Endothelial cell of umbilical vein (primary cell): ENCODE measurements around the gene MYO5B. TPM values are rescaled to one million over a fixed set of nuclear protein-coding genes. Genes with fewer than 3 reads are reported as not detected.
"Not testable (repeated sequence)": the region's sequence is repeated elsewhere in the genome, so short reads cannot be mapped to it uniquely, and the experiment has no call there.

ENCODE experiments used
- Bru-seq: library from RNA; stranded (reverse); fragments of 400-500 nt; gene quantifications from one replicate; lab custom pipeline; 2021; lab: Mats Ljungman, UMichigan
- BruChase-seq, 2 experiments: library from RNA; stranded (reverse); fragments of 400-500 nt; gene quantifications; one replicate each; lab custom pipeline; 2021; lab: Mats Ljungman, UMichigan
- BruUV-seq: library from RNA; stranded (reverse); fragments of 400-500 nt; replicated peaks from 2 replicates; lab custom pipeline; 2021; lab: Mats Ljungman, UMichigan
- CTCF ChIA-PET: fragments of 300-600, 350-600 bp; sonication (Branson Sonifier 250); formaldehyde crosslinking; loops from one replicate; lab custom pipeline; 2021; ENCODE audit warnings: antibody characterized with exemption, inconsistent platforms; lab: Charles Lee
- POLR2A ChIA-PET: fragments of 300-600, 350-600 bp; sonication (Branson Sonifier 250); formaldehyde crosslinking; loops from one replicate; lab custom pipeline; 2021; ENCODE audit warnings: antibody characterized with exemption, inconsistent platforms; lab: Charles Lee
- DNase-seq: peaks from one replicate; pipeline ENCODE4 v3.0.0-alpha.2; 2011; ENCODE audit warnings: low read depth, low spot score
- FAIRE-seq: peaks from 2 replicates; lab custom pipeline; 2011; peaks lifted over from hg19 to GRCh38; lab: Jason Lieb, UNC
- H2AFZ ChIP-seq: 2 replicates; pipeline ENCODE4 v1.6.0; 2012; ENCODE audit warnings: low read depth, low read length, control low read depth, inconsistent platforms
- H3K27ac ChIP-seq: 2 replicates; pipeline ENCODE4 v1.5.1; 2011; ENCODE audit warnings: low read depth, mild to moderate bottlenecking, control low read depth, low read length, moderate library complexity; ENCODE audit not compliant: insufficient read depth
- H3K27me3 ChIP-seq, 2 experiments: 2 replicates each; pipeline versions ENCODE4 v1.6.0 to v1.6.1; 2011; ENCODE audit warnings: low read length in 2 of 2, mixed read lengths in 1 of 2; ENCODE audit not compliant: control insufficient read depth in 2 of 2, insufficient read depth in 2 of 2
- H3K36me3 ChIP-seq, 2 experiments: 2 replicates in 1 of 2; 3 replicates in 1 of 2; pipeline ENCODE4 v1.5.1; 2011; ENCODE audit warnings: low read length in 2 of 2, mild to moderate bottlenecking in 1 of 2, moderate library complexity in 1 of 2; ENCODE audit not compliant: control insufficient read depth in 2 of 2, insufficient read depth in 2 of 2; ENCODE audit errors: extremely low read depth in 1 of 2
- H3K4me1 ChIP-seq: 3 replicates; pipeline ENCODE4 v1.5.1; 2011; ENCODE audit warnings: mild to moderate bottlenecking, low read length; ENCODE audit not compliant: control insufficient read depth, insufficient read depth; ENCODE audit errors: extremely low read depth
- H3K4me2 ChIP-seq: 2 replicates; pipeline ENCODE4 v1.6.1; 2011; ENCODE audit warnings: low read length, control low read depth, mixed read lengths; ENCODE audit not compliant: insufficient read depth
- H3K4me3 ChIP-seq, 3 experiments: fragments of 200-600 bp in 1 of 3; sonication (generic), shearing (Covaris generic) in 1 of 3; replicated peaks in 1 of 3; 2 replicates each; pipeline ENCODE4 v1.5.1; 2011 to 2016; ENCODE audit warnings: control low read depth in 3 of 3, low read length in 3 of 3, mild to moderate bottlenecking in 2 of 3, inconsistent platforms in 1 of 3, low read depth in 1 of 3, moderate library complexity in 1 of 3; ENCODE audit not compliant: insufficient read depth in 1 of 3
- H3K79me2 ChIP-seq: 2 replicates; pipeline ENCODE4 v1.6.0; 2012; ENCODE audit warnings: low read length, inconsistent platforms; ENCODE audit not compliant: control insufficient read depth, insufficient read depth
- H3K9ac ChIP-seq: replicated peaks from 2 replicates; pipeline ENCODE3; 2011; ENCODE audit warnings: low read length, control low read depth; ENCODE audit not compliant: insufficient read depth; ENCODE audit errors: extremely low read depth
- H3K9me1 ChIP-seq: replicated peaks from 3 replicates; pipeline ENCODE4 v1.6.0; 2011; ENCODE audit warnings: mild to moderate bottlenecking, low read length; ENCODE audit not compliant: control insufficient read depth, insufficient read depth; ENCODE audit errors: extremely low read depth
- H3K9me3 ChIP-seq: replicated peaks from 2 replicates; pipeline ENCODE4 v1.5.1; 2012; ENCODE audit warnings: low read length, inconsistent platforms; ENCODE audit not compliant: control insufficient read depth, insufficient read depth
- H4K20me1 ChIP-seq: replicated peaks from 2 replicates; pipeline ENCODE3; 2011; ENCODE audit warnings: mild to moderate bottlenecking, low read length; ENCODE audit not compliant: control insufficient read depth, insufficient read depth; ENCODE audit errors: extremely low read depth
- EZH2 ChIP-seq: IDR thresholded peaks from 2 replicates; pipeline ENCODE4 v1.6.1; 2012; ENCODE audit warnings: borderline replicate concordance, low read depth, mild to moderate bottlenecking, moderate library complexity, low read length, inconsistent platforms; ENCODE audit not compliant: severe bottlenecking
- MYC ChIP-seq: IDR thresholded peaks from one replicate; pipeline ENCODE4 v1.6.1; 2011; ENCODE audit warnings: mild to moderate bottlenecking, low read depth, low read length
- dilution Hi-C: fragments of 300-500 bp; cut with MboI; formaldehyde crosslinking; loops from one replicate; pipeline ENCODE4 v1.15.0; 2019; ENCODE audit warnings: low sequenced_read_pairs; ENCODE audit not compliant: extremely low pct_ligation_motif_present
- intact Hi-C: fragments of 100-400 bp; cut with micrococcal nuclease; formaldehyde crosslinking; loops from one replicate; pipeline ENCODE4 v1.10.0; 2022
- long read RNA-seq: library from polyadenylated mRNA; stranded (forward); transcript quantifications from one replicate; pipeline ENCODE4 v2.0.0, GENCODE V29; 2021
- polyA minus RNA-seq, 3 experiments: library from RNA; depleted of rRNA, polyadenylated mRNA; stranded (reverse); fragments of >200 nt; gene quantifications; 1 replicate in 1 of 3; 2 replicates in 2 of 3; pipeline ENCODE4 v1.2.3, GENCODE V29; 2011
- polyA plus RNA-seq, 4 experiments: library from polyadenylated mRNA; depleted of rRNA in 3 of 4; stranded (reverse) in 3 of 4; unstranded in 1 of 4; fragments of >200 nt; gene quantifications; 2 replicates each; pipeline versions ENCODE4 v1.2.1 to v1.2.3, GENCODE V29; 2011 to 2012; ENCODE audit warnings: missing spikeins in 1 of 4
- total RNA-seq: library from RNA; stranded (reverse); gene quantifications from 2 replicates; pipeline ENCODE4 v1.2.3, GENCODE V29; 2021
- TF ChIP-seq, protein P1 (sequence below): IDR thresholded peaks from 2 replicates; pipeline ENCODE4 v1.6.1; 2011; ENCODE audit not compliant: insufficient read depth, insufficient read length
- TF ChIP-seq, protein P2 (sequence below), 2 donors: IDR thresholded peaks; 1 replicate in 1 of 2; 2 replicates in 1 of 2; pipeline ENCODE4 v1.5.1; 2011; ENCODE audit warnings: low read length in 2 of 2, mild to moderate bottlenecking in 2 of 2, moderate library complexity in 2 of 2, control low read depth in 1 of 2, inconsistent platforms in 1 of 2, low read depth in 1 of 2; ENCODE audit not compliant: insufficient read depth in 1 of 2; ENCODE audit errors: extremely low read depth in 1 of 2

MYO5B gene
- total RNA-seq (1.1 and 1.4 TPM in 2 replicates), polyA plus RNA-seq (0.40 and 0.54 TPM in 2 replicates), polyA minus RNA-seq (0.90 TPM in 1 of 2 replicates, not detected in the other), Bru-seq, nascent RNA (percentile 6 among the genes with signal in this experiment), BruChase-seq, experiment 1, labeled RNA remaining after a 6-hour chase (percentile 7 among the genes with signal in this experiment), BruChase-seq, experiment 2, labeled RNA remaining after a 2-hour chase (percentile 7 among the genes with signal in this experiment)
- polyA plus RNA-seq (2011; cell fraction: cytosol; rRNA removed), result 0.54 and 0.74 TPM in 2 replicates
- polyA plus RNA-seq (2011; cell fraction: nucleus; rRNA removed), result 0.48 and 0.63 TPM in 2 replicates
- polyA plus RNA-seq (2012), result 0.70 and 1.2 TPM in 2 replicates
- polyA minus RNA-seq (2011; cell fraction: cytosol; rRNA and poly(A)+ RNA removed), result 15.4 TPM
- polyA minus RNA-seq (2011; cell fraction: nucleus; rRNA and poly(A)+ RNA removed), result 0.24 TPM in 1 of 2 replicates, not detected in the other
- long read RNA-seq, partial matches to known transcripts, result 1 of 5 reads
- long read RNA-seq, other reads (novel, unspliced or antisense), result 0 of 5 reads

DNA sequence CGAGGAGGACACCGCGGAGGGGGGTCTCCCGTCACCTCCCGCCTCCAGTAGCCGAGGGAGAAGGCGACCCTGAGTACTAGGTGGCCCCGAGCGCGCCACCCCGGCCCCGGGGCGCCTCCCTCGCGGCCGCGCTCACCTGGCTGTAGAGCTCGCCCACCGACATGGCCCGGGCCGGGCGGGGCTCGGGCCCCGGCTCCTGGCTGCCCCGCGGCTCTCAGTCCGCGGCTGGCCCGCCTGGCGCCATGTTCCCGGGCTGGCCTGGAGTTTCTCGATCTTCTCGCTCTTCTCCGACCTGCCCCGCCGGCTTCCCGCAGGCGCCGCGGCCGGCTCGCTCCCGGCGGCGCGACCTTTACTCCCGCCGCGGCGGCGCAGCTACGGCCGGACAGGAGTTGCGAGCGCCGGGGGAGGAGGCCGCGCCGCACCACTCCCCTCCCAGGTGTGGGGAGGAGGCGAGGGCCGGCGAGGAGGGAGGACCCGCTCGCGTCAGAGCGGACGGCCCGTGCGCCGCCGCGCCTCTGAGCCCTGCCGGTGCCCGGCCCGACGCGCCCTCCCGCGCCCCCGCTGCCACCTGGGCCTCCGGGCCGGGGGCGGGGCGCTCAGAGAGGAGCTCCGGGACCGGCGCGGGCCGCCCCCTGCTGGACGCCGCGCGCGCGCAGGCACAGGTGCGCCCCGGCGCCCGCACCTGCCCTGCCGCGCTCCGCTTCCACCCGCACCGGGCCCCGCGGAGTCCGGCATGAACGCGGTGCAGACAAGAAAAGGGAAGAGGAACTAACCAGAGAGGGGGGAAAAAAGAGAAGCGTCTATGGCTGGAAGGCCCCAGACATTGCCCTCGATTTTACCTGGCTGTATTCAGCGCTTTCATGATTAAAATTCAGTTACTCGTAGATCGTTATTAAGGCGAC, at the start of gene MYO5B:
TSS of gene MYO5B (minus strand) at position 517 of the 902 bp plus-strand sequence. CDS start at position 163, 354 bp downstream.
- no TSS peak for BruUV-seq
- POLR2A ChIA-PET, result no interaction called here

DNA sequence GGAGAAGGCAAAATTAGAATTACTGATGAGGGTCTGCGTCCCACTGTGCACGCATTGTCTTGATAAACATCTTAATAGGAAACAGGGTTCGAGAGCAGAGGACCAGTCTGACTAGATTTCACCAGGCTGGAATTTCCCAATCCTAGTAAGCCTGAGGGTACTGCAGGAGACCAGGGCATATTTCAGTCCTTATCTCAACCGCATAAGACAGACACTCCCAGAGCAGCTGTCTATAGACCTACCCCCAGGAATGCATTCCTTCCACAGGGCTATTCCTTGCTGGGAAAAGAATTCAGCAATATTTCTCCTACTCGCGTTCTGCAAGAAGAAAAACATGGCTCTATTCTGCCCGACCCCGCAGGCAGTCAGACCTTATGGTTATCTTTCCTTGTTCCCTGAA, 46.8 kb upstream of the MYO5B start:
- DNase-seq, POLR2A ChIA-PET, H4K20me1 ChIP-seq, H3K9ac ChIP-seq, dilution Hi-C loops, H3K27ac ChIP-seq, FAIRE-seq, H3K27me3 ChIP-seq, BruUV-seq, H3K9me1 ChIP-seq, H3K36me3 ChIP-seq, H3K4me3 ChIP-seq, H3K9me3 ChIP-seq, H3K79me2 ChIP-seq, H3K4me1 ChIP-seq, H3K4me2 ChIP-seq, intact Hi-C loops, H2AFZ ChIP-seq: not testable (repeated sequence)
- CTCF ChIA-PET, result interaction anchor here (1.4 kb wide), 1 partner anchor 12 kb away, joined by 3 read pairs; no protein-coding TSS in a partner anchor

More for the DNA sequence above, at the start of gene MYO5B:
- Histone ChIP-seq H3K4me2 (peak within 1 kb of the TSS; percentile 35), H3K4me3 (peak within 1 kb of the TSS in 1 of 3 experiments; percentile 21), H4K20me1 (no peaks in the 10 kb centered on the region), H3K27ac (no peak within 1 kb of the TSS), H3K79me2 (no peaks in the 10 kb centered on the region), H3K9me3 (no peaks in the 10 kb centered on the region), H2AFZ (peak within 1 kb of the TSS; percentile 26), H3K9me1 (no peaks in the 10 kb centered on the region), H3K36me3 (no peaks in the 10 kb centered on the region), H3K27me3 (peaks cover 35 to 44% of the 10 kb centered on the region in 2 experiments), H3K4me1 (no peaks in the 10 kb centered on the region), H3K9ac (no peak within 1 kb of the TSS)
- intact Hi-C loops (no loop called here), dilution Hi-C loops (no loop called here)
- DNase-seq (no peak), FAIRE-seq (no peak)
- TF ChIP-seq MYC (no peak), EZH2 (peak; percentile 95)
- TF ChIP-seq, protein P1, sequence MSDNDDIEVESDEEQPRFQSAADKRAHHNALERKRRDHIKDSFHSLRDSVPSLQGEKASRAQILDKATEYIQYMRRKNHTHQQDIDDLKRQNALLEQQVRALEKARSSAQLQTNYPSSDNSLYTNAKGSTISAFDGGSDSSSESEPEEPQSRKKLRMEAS, result no peak
- TF ChIP-seq, protein P2, sequence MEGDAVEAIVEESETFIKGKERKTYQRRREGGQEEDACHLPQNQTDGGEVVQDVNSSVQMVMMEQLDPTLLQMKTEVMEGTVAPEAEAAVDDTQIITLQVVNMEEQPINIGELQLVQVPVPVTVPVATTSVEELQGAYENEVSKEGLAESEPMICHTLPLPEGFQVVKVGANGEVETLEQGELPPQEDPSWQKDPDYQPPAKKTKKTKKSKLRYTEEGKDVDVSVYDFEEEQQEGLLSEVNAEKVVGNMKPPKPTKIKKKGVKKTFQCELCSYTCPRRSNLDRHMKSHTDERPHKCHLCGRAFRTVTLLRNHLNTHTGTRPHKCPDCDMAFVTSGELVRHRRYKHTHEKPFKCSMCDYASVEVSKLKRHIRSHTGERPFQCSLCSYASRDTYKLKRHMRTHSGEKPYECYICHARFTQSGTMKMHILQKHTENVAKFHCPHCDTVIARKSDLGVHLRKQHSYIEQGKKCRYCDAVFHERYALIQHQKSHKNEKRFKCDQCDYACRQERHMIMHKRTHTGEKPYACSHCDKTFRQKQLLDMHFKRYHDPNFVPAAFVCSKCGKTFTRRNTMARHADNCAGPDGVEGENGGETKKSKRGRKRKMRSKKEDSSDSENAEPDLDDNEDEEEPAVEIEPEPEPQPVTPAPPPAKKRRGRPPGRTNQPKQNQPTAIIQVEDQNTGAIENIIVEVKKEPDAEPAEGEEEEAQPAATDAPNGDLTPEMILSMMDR (IDR thresholded peaks at IDR 0.05; ENCODE audit: extremely low read depth in 1 of 2, insufficient read depth in 1 of 2, low read depth in 1 of 2, low read length in 2 of 2), result peak in 1 of 2 donors; percentile 20
- CTCF ChIA-PET, result interaction anchor here (0.7 kb wide), 1 partner anchor 11 kb away, joined by 3 read pairs; no protein-coding TSS in a partner anchor
